HG03432 (cell line): ENCODE results near the gene DRG2.

Experiments
- ATAC-seq: cut with Tn5 transposase; IDR thresholded peaks from one replicate; pipeline ENCODE4 v1.9.1; 2021; ENCODE audit warnings: mild to moderate bottlenecking, moderate library complexity; ENCODE audit not compliant: unreplicated experiment

The DRG2 gene

GRCh38 chr17:18074566-18075272 is 13.0 kb upstream of the DRG2 start:
- ATAC-seq: no peak

GRCh38 chr17:18076936-18077335 is 10.8 kb upstream of the DRG2 start:
- ATAC-seq: no peak

GRCh38 chr17:18079543-18079942 is 8.2 kb upstream of the DRG2 start:
- ATAC-seq: no peak

GRCh38 chr17:18084256-18084655 is 3.5 kb upstream of the DRG2 start:
- ATAC-seq: no peak

GRCh38 chr17:18089613-18090012 is 1.9 kb downstream of the DRG2 start:
- no peak for ATAC-seq

- ATAC-seq: no peak
These were observed 6.1 kb downstream of the DRG2 start for GRCh38 chr17:18093616-18094408.

GRCh38 chr17:18094409-18094807 is 6.7 kb downstream of the DRG2 start:
- no peak for ATAC-seq

GRCh38 chr17:18099516-18099915 is 11.8 kb downstream of the DRG2 start:
- no peak for ATAC-seq

GRCh38 chr17:18100616-18101015 is 12.9 kb downstream of the DRG2 start:
- no peak for ATAC-seq

GRCh38 chr17:18101828-18102227 is 14.1 kb downstream of the DRG2 start:
- no peak for ATAC-seq

- no peak for ATAC-seq
These were observed 14.9 kb downstream of the DRG2 start for GRCh38 chr17:18102640-18103039.

GRCh38 chr17:18105027-18105426 is 17.3 kb downstream of the DRG2 start:
- ATAC-seq: no peak

GRCh38 chr17:18105595-18105994 is 17.8 kb downstream of the DRG2 start:
- no peak for ATAC-seq

GRCh38 chr17:18106211-18106610 is 18.5 kb downstream of the DRG2 start:
- no peak for ATAC-seq

- ATAC-seq: no peak
These were observed 19.5 kb downstream of the DRG2 start for GRCh38 chr17:18107061-18107790.

GRCh38 chr17:18107971-18108370 is 20.2 kb downstream of the DRG2 start:
- no peak for ATAC-seq

GRCh38 chr17:18108401-18109312 is 20.9 kb downstream of the DRG2 start, which contains the start of gene MYO15A:
Gene MYO15A, plus strand, starts transcription at chr17:18108756. Its CDS starts 10,045 bp downstream, at chr17:18118801.
- no peak for ATAC-seq

- no peak for ATAC-seq
These were observed 22.3 kb downstream of the DRG2 start for GRCh38 chr17:18109935-18110485.

- ATAC-seq: no peak
These were observed 22.9 kb downstream of the DRG2 start for GRCh38 chr17:18110636-18111145.
